Keratinocyte (primary cell): Measurements from ENCODE around the gene TMEM233.

Source experiments
- EZH2 ChIP-seq: IDR thresholded peaks from one replicate; pipeline ENCODE4 v1.6.1; 2012; ENCODE audit warnings: inconsistent platforms, mild to moderate bottlenecking, low read length, moderate library complexity
- TF ChIP-seq, protein P1 (sequence below), 3 experiments: IDR thresholded peaks in 1 of 3; conservative IDR thresholded peaks in 1 of 3; optimal IDR thresholded peaks in 1 of 3; 2 replicates in 2 of 3; 3 replicates in 1 of 3; pipeline versions ENCODE3 to v1.5.1; 2011; ENCODE audit warnings: low read length in 3 of 3, mild to moderate bottlenecking in 3 of 3, moderate library complexity in 2 of 3, control low read depth in 1 of 3, inconsistent platforms in 1 of 3; ENCODE audit not compliant: insufficient read depth in 2 of 3; ENCODE audit errors: extremely low read depth in 1 of 3

GRCh38 chr12:119681111-119681510, 87.5 kb downstream of the TMEM233 start:
- TF ChIP-seq, protein P1, sequence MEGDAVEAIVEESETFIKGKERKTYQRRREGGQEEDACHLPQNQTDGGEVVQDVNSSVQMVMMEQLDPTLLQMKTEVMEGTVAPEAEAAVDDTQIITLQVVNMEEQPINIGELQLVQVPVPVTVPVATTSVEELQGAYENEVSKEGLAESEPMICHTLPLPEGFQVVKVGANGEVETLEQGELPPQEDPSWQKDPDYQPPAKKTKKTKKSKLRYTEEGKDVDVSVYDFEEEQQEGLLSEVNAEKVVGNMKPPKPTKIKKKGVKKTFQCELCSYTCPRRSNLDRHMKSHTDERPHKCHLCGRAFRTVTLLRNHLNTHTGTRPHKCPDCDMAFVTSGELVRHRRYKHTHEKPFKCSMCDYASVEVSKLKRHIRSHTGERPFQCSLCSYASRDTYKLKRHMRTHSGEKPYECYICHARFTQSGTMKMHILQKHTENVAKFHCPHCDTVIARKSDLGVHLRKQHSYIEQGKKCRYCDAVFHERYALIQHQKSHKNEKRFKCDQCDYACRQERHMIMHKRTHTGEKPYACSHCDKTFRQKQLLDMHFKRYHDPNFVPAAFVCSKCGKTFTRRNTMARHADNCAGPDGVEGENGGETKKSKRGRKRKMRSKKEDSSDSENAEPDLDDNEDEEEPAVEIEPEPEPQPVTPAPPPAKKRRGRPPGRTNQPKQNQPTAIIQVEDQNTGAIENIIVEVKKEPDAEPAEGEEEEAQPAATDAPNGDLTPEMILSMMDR (optimal IDR thresholded peaks at IDR 0.05 in 1 of 3, IDR thresholded peaks at IDR 0.05 in 1 of 3, conservative IDR thresholded peaks at IDR 0.05 in 1 of 3; ENCODE audit: extremely low read depth in 1 of 3, insufficient read depth in 2 of 3, low read length in 3 of 3) = no peak
- no peak for TF ChIP-seq EZH2
